HUES64 (cell line): Measurements from ENCODE around the gene CLIC3.

Experiments
- H3K27ac ChIP-seq: 2 replicates; pipeline ENCODE4 v1.7.0; 2013; ENCODE audit warnings: low read depth, low read length, inconsistent platforms
- H3K27me3 ChIP-seq: 2 replicates; pipeline ENCODE4 v1.6.1; 2013; ENCODE audit warnings: mild to moderate bottlenecking, low read length; ENCODE audit not compliant: insufficient read depth
- H3K36me3 ChIP-seq: 2 replicates; pipeline ENCODE4 v1.6.1; 2013; ENCODE audit warnings: mild to moderate bottlenecking, low read length; ENCODE audit not compliant: insufficient read depth
- H3K4me1 ChIP-seq: 2 replicates; pipeline ENCODE4 v1.6.1; 2013; ENCODE audit warnings: mild to moderate bottlenecking, low read length, moderate library complexity; ENCODE audit not compliant: insufficient read depth
- H3K4me3 ChIP-seq: 2 replicates; pipeline ENCODE4 v1.5.1; 2013; ENCODE audit warnings: mild to moderate bottlenecking, low read length, moderate library complexity
- H3K9ac ChIP-seq: 2 replicates; pipeline ENCODE4 v1.6.1; 2013; ENCODE audit warnings: mild to moderate bottlenecking, low read depth, low read length
- H3K9me3 ChIP-seq: 2 replicates; pipeline ENCODE4 v1.6.1; 2013; ENCODE audit warnings: low read depth, low read length; ENCODE audit not compliant: insufficient read depth
- WGBS: fragments of 150-250, 120-280 bp; methylation state at CpG from one replicate; pipeline ENCODE4 v1.1.7; 2013; ENCODE audit warnings: missing lambda C conversion rate; 5-methylcytosine and 5-hydroxymethylcytosine counted together

CLIC3 gene

GRCh38 chr9:136945333-136946227, 50.8 kb downstream of the CLIC3 start:
- Histone ChIP-seq H3K9ac (no peak overlapping the region), H3K27ac (no peak overlapping the region), H3K4me3 (no peak overlapping the region)

More at GRCh38 chr9:136945333-136946227, 50.8 kb downstream of the CLIC3 start:
- 87% methylated on average over 30 of the region's 30 CpGs for WGBS
- peaks cover 4% of the 10 kb centered on the region for H3K4me1 ChIP-seq
- H3K27me3 ChIP-seq = no peaks in the 10 kb centered on the region
- no peaks in the 10 kb centered on the region for H3K9me3 ChIP-seq
- peaks cover 24% of the 10 kb centered on the region for H3K36me3 ChIP-seq
